Measurements from ENCODE around the gene MOSMO.

Gene MOSMO

DNA sequence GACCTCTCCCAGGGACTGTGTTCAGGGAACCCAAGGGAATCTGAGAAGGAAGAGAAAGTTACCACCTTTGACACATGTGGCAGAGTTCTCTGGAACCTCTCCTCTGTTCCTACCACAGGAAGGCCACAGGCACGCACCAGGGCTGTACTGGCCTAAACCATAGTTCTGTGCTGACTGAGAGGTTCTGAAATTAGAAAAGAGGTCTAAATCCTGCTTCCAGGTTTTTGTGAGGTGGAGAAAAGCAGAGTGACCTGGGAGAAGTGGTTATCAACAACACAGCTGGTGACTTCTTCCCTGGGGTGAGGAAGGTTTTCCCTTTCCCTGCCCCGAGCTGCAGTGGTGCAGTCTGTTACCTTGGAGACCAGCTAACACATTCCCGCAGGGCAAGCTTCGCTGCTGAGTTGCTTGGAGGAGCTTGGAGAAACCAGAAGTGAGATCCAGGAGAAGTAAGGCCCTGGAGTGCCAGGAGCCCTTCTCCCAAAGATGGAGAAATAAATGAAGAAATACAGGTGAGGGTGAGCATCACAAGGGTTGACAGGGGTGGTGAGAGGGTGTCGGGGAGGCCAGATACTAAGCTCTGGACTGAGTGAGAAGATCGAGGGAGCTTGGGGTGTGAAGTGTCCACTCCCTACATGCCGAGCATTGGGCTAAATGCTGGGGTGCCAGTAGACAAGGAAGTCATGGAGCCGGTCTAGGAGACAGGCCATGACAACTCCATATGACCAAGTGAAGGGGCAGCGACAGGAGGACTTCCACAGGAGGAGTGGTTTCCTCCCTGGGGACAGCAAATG, 84.4 kb downstream of the MOSMO start, which contains the start of gene VWA3A:
VWA3A (plus strand) TSS at position 399 of the 791 bp plus-strand sequence; CDS start at position 496, 97 bp downstream.
- peak; percentile 21 for DNase-seq (ENCODE audit: low read depth)
- no peak for TF ChIP-seq CTCF (IDR thresholded peaks at IDR 0.05; ENCODE audit: control insufficient read depth, insufficient read depth, low read depth, low read length, missing control alignments)
- no peak within 1 kb of the TSS for H3K4me3 ChIP-seq (ENCODE audit: control insufficient read depth, low read depth, low read length)

GRCh38 chr16:22093331-22093730, 85.4 kb downstream of the MOSMO start:
- TF ChIP-seq CTCF (IDR thresholded peaks at IDR 0.05; ENCODE audit: control insufficient read depth, insufficient read depth, low read depth, low read length, missing control alignments): no peak
- no peak overlapping the region for H3K4me3 ChIP-seq (ENCODE audit: control insufficient read depth, low read depth, low read length)
- DNase-seq (ENCODE audit: low read depth): no peak

GRCh38 chr16:22093996-22094395, 86.1 kb downstream of the MOSMO start:
- no peak for TF ChIP-seq CTCF (IDR thresholded peaks at IDR 0.05; ENCODE audit: control insufficient read depth, insufficient read depth, low read depth, low read length, missing control alignments)
- no peak for DNase-seq (ENCODE audit: low read depth)
- no peak overlapping the region for H3K4me3 ChIP-seq (ENCODE audit: control insufficient read depth, low read depth, low read length)

- DNase-seq (ENCODE audit: low read depth): peak; percentile 17
- no peak overlapping the region; the same call in 1 of the 2 replicates for H3K4me3 ChIP-seq (ENCODE audit: control insufficient read depth, low read depth, low read length)
- peak; percentile 71 for TF ChIP-seq CTCF (IDR thresholded peaks at IDR 0.05; ENCODE audit: control insufficient read depth, insufficient read depth, low read depth, low read length, missing control alignments)
Measured at GRCh38 chr16:22098405-22099255, 90.7 kb downstream of the MOSMO start.

DNA sequence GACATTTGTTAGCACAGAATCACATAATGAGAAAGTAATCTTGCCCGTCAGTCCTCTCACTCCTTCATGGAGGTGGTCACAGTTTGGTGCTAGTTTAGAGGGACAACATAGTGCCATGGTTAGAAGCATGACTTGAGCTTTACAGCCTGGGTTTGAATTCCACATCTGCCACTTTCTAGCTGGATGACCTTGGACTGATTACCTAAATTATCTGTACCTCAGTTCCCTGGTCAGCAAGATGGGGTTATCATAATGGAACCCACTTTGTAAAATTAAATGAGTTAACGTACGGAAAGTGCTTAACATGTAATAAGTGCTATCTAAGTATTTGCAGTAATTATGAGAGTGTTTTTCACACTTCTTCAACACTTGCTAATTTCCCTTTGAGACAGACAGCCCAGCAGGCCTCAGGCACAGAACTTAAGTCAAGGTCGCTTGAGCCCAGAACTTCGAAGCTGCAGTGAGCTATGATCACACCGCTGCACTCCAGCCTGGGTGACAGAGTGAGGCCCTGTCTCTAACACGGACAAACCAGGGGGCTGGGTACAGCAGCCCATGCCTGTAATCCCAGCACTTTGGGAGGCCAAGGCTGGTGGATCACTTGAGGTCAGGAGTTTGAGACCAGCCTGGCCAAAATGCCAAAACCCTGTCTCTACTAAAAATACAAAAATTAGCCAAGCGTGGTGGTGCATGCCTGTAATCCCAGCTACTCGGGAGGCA, 91.5 kb downstream of the MOSMO start:
- DNase-seq (ENCODE audit: low read depth): no peak
- no peak for TF ChIP-seq CTCF (IDR thresholded peaks at IDR 0.05; ENCODE audit: control insufficient read depth, insufficient read depth, low read depth, low read length, missing control alignments)
- H3K4me3 ChIP-seq (ENCODE audit: control insufficient read depth, low read depth, low read length): no peak overlapping the region

DNA sequence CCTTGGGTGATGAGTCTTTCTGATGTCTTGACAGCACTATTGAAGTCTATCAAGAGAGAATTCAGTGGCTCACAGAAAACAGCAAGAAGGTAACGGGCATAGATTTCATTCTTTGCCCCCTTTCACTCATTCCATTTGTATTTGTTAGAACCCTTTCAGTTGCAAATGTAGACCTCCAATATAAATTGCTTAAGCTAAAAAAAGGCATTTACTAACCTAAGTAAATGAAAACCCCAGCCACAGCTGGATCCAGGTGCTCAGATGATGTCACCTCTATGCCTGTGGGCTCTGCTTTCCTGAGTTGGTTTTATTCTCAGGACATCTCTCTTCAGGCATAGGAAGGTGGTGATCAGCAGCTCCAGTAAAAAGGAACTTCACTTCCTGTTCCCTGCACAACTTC, 95.5 kb downstream of the MOSMO start:
- no peak overlapping the region for H3K4me3 ChIP-seq (ENCODE audit: control insufficient read depth, low read depth, low read length)
- no peak for DNase-seq (ENCODE audit: low read depth)
- TF ChIP-seq CTCF (IDR thresholded peaks at IDR 0.05; ENCODE audit: control insufficient read depth, insufficient read depth, low read depth, low read length, missing control alignments): no peak
